Colonic mucosa (tissue), 4 donors: Measurements from ENCODE around the gene NIPAL3. TPM values are rescaled to one million over a fixed set of nuclear protein-coding genes. Genes with fewer than 3 reads are reported as not detected.
A peak's percentile ranks its signal among the peaks of the same experiment; 100 is the strongest.

Experiments used
- DNase-seq: peaks from one replicate; pipeline ENCODE4 v3.0.0-alpha.2; 2020
- H3K27ac ChIP-seq: fragments of 200-600 bp; one replicate; pipeline ENCODE4 v1.8.0; 2021
- H3K27me3 ChIP-seq: fragments of 200-600 bp; one replicate; pipeline ENCODE4 v1.8.0; 2021
- H3K36me3 ChIP-seq: fragments of 200-600 bp; one replicate; pipeline ENCODE4 v1.8.0; 2021
- H3K4me1 ChIP-seq: fragments of 200-600 bp; one replicate; pipeline ENCODE4 v1.8.0; 2021; ENCODE audit warnings: mild to moderate bottlenecking
- H3K4me3 ChIP-seq: fragments of 200-600 bp; one replicate; pipeline ENCODE4 v1.8.0; 2021
- H3K9ac ChIP-seq, 2 donors: one replicate each; pipeline ENCODE4 v1.7.0; 2013; ENCODE audit warnings: control low read depth in 2 of 2, low read depth in 2 of 2, low read length in 2 of 2
- H3K9me3 ChIP-seq: fragments of 200-600 bp; one replicate; pipeline ENCODE4 v1.8.0; 2021
- CTCF ChIP-seq: fragments of 200-600 bp; IDR thresholded peaks from one replicate; pipeline ENCODE4 v1.8.0; 2022; ENCODE audit warnings: antibody characterized with exemption, mild to moderate bottlenecking
- intact Hi-C: fragments of 100-400 bp; cut with DNase I; formaldehyde crosslinking; loops from one replicate; pipeline ENCODE4 v1.14.1; 2022
- total RNA-seq, 2 donors: library from RNA; stranded (reverse); fragmentation: NEBNext Ultra II Directional in 1 of 2; extraction: Animal tissue kit (Norgen Biotek cat#: 25700) in 1 of 2; gene quantifications; one replicate each; pipeline ENCODE4 v1.2.1, GENCODE V29; 2021
- donor health status: healthy.
- donor health status: DM: no; HTN: no; CAD: no.
- donor health status: DM: no; HTN: no; CAD: no.

The NIPAL3 gene
- total RNA-seq, 2 donors from 2014 or later = 41.3 to 45.2 TPM

- no peak for TF ChIP-seq CTCF
- H3K9me3 ChIP-seq = no peaks in the 10 kb centered on the region
- peak; percentile 12 for DNase-seq
- H3K9ac ChIP-seq = no peak overlapping the region
- no peak overlapping the region for H3K27ac ChIP-seq
- intact Hi-C loops = no loop called here
- H3K36me3 ChIP-seq = no peaks in the 10 kb centered on the region
- H3K4me3 ChIP-seq = no peak overlapping the region
- H3K27me3 ChIP-seq = no peaks in the 10 kb centered on the region
- H3K4me1 ChIP-seq = peaks cover 8% of the 10 kb centered on the region
Observed at GRCh38 chr1:24386931-24387330, 28.7 kb upstream of the NIPAL3 start.

GRCh38 chr1:24387636-24388175, 27.9 kb upstream of the NIPAL3 start:
- Histone ChIP-seq H3K4me3 (no peak overlapping the region), H3K9ac (no peak overlapping the region), H3K4me1 (peaks cover 8% of the 10 kb centered on the region), H3K27me3 (no peaks in the 10 kb centered on the region), H3K27ac (no peak overlapping the region), H3K9me3 (no peaks in the 10 kb centered on the region), H3K36me3 (no peaks in the 10 kb centered on the region)
- intact Hi-C loops = no loop called here
- peak; percentile 6 for DNase-seq
- TF ChIP-seq CTCF = no peak

- peak; percentile 15 for DNase-seq
- Histone ChIP-seq H3K36me3 (no peaks in the 10 kb centered on the region), H3K9me3 (no peaks in the 10 kb centered on the region), H3K27ac (no peak overlapping the region), H3K4me3 (no peak overlapping the region), H3K9ac (no peak overlapping the region), H3K27me3 (no peaks in the 10 kb centered on the region), H3K4me1 (peaks cover 8% of the 10 kb centered on the region)
- intact Hi-C loops = no loop called here
- TF ChIP-seq CTCF = no peak
Observed at GRCh38 chr1:24388331-24388885, 27.2 kb upstream of the NIPAL3 start.

GRCh38 chr1:24389231-24389678, 26.3 kb upstream of the NIPAL3 start:
- no peak for TF ChIP-seq CTCF
- Histone ChIP-seq H3K4me3 (no peak overlapping the region), H3K36me3 (no peaks in the 10 kb centered on the region), H3K9me3 (no peaks in the 10 kb centered on the region), H3K9ac (no peak overlapping the region), H3K27me3 (no peaks in the 10 kb centered on the region), H3K27ac (peak overlapping the region; percentile 23), H3K4me1 (peaks cover 8% of the 10 kb centered on the region)
- intact Hi-C loops = no loop called here
- peak; percentile 55 for DNase-seq

- H3K27ac ChIP-seq = peak overlapping the region; percentile 65
- no peaks in the 10 kb centered on the region for H3K36me3 ChIP-seq
- peak; percentile 82 for DNase-seq
- no peak overlapping the region for H3K9ac ChIP-seq
- peak; percentile 89 for TF ChIP-seq CTCF
- H3K4me1 ChIP-seq = no peaks in the 10 kb centered on the region
- intact Hi-C loops = loop anchor here (1.0 kb wide), 1 partner anchor 191 kb away; no protein-coding TSS in a partner anchor
- no peaks in the 10 kb centered on the region for H3K9me3 ChIP-seq
- no peak overlapping the region for H3K4me3 ChIP-seq
- no peaks in the 10 kb centered on the region for H3K27me3 ChIP-seq
Observed at GRCh38 chr1:24390924-24391782, 24.4 kb upstream of the NIPAL3 start.
